Measurements from ENCODE around the gene ERFE. TPM values are rescaled to one million over a fixed set of nuclear protein-coding genes. Genes with fewer than 3 reads are reported as not detected.
"Not testable (repeated sequence)": the region's sequence is repeated elsewhere in the genome, so short reads cannot be mapped to it uniquely, and the experiment has no call there.

Gene ERFE, protein sequence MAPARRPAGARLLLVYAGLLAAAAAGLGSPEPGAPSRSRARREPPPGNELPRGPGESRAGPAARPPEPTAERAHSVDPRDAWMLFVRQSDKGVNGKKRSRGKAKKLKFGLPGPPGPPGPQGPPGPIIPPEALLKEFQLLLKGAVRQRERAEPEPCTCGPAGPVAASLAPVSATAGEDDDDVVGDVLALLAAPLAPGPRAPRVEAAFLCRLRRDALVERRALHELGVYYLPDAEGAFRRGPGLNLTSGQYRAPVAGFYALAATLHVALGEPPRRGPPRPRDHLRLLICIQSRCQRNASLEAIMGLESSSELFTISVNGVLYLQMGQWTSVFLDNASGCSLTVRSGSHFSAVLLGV
- under 1 TPM in 1 of 2 experiments, not detected in 1; 0.42 TPM for total RNA-seq

- DNase-seq (peak; percentile 79), ATAC-seq (ENCODE audit: low read depth) (peak; percentile 68)
- Mint-ChIP-seq H3K27ac (no peak within 1 kb of the TSS), H3K4me3 (peak within 1 kb of the TSS; percentile 72), H3K27me3 (peaks cover 26% of the 10 kb centered on the region), H3K36me3 (no peaks in the 10 kb centered on the region), H3K4me1 (peaks cover 7% of the 10 kb centered on the region), H3K9me3 (peaks cover 2% of the 10 kb centered on the region)
- POLR2A ChIA-PET: no interaction called here
Measured at GRCh38 chr2:238158509-238159070, at the start of gene ERFE. Gene ERFE (plus strand): TSS chr2:238158970. CDS start chr2:238159008, 38 bp downstream.

- ATAC-seq (ENCODE audit: low read depth): no peak
- Mint-ChIP-seq H3K27me3 (peaks cover 6% of the 10 kb centered on the region), H3K27ac (no peak overlapping the region), H3K4me1 (peaks cover 5% of the 10 kb centered on the region), H3K4me3 (no peak overlapping the region), H3K36me3 (peaks cover 1% of the 10 kb centered on the region), H3K9me3 (peaks cover 7% of the 10 kb centered on the region)
- DNase-seq: peak; percentile 13
- POLR2A ChIA-PET: no interaction called here
Measured at GRCh38 chr2:238113611-238114010, 45.2 kb upstream of the ERFE start.

- Mint-ChIP-seq H3K9me3 (peaks cover 7% of the 10 kb centered on the region), H3K36me3 (peaks cover 1% of the 10 kb centered on the region), H3K27ac (no peak overlapping the region), H3K4me3 (no peak overlapping the region), H3K27me3 (peaks cover 9% of the 10 kb centered on the region), H3K4me1 (no peaks in the 10 kb centered on the region)
- no peak for ATAC-seq (ENCODE audit: low read depth)
- DNase-seq: peak; percentile 16
- POLR2A ChIA-PET: no interaction called here
Measured at GRCh38 chr2:238114331-238114841, 44.4 kb upstream of the ERFE start.

GRCh38 chr2:238114851-238115660 is 43.7 kb upstream of the ERFE start:
- ATAC-seq (ENCODE audit: low read depth): no peak
- peak; percentile 10 for DNase-seq
- POLR2A ChIA-PET: no interaction called here
- H3K4me3 Mint-ChIP-seq: no peak overlapping the region
- H3K27ac Mint-ChIP-seq: no peak overlapping the region
- H3K27me3 Mint-ChIP-seq: peaks cover 9% of the 10 kb centered on the region
- peaks cover 7% of the 10 kb centered on the region for H3K9me3 Mint-ChIP-seq
- H3K36me3 Mint-ChIP-seq: peaks cover 1% of the 10 kb centered on the region
- no peaks in the 10 kb centered on the region for H3K4me1 Mint-ChIP-seq

DNA sequence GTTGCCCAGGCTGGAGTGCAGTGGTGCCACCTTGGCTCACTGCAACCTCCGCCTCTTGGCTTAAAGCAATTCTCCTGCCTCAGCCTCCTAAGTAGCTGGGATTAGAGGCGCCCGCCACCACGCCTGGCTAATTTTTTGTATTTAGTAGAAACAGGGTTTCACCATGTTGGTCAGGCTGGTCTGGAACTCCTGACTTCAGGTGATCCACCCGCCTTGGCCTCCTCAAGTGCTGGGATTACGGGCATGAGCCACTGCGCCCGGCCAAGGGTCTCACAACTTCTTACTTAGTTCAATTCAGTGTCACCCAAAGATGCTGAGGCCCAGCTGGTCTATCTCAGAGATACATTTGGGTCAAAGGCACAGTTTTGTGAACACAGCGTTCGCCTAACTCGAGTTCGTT is 43.1 kb upstream of the ERFE start:
- ATAC-seq (ENCODE audit: low read depth): not testable (repeated sequence)

GRCh38 chr2:238116298-238117198 is 42.2 kb upstream of the ERFE start:
- Mint-ChIP-seq H3K36me3 (peaks cover 1% of the 10 kb centered on the region), H3K4me3 (no peak overlapping the region), H3K9me3 (peaks cover 7% of the 10 kb centered on the region), H3K27me3 (peaks cover 9% of the 10 kb centered on the region), H3K27ac (no peak overlapping the region), H3K4me1 (no peaks in the 10 kb centered on the region)
- ATAC-seq (ENCODE audit: low read depth) (no peak), DNase-seq (no peak)
- POLR2A ChIA-PET: no interaction called here

More for the DNA sequence above, 43.1 kb upstream of the ERFE start:
- H3K36me3 Mint-ChIP-seq, DNase-seq, H3K27me3 Mint-ChIP-seq, H3K4me1 Mint-ChIP-seq, POLR2A ChIA-PET, H3K4me3 Mint-ChIP-seq, H3K27ac Mint-ChIP-seq, H3K9me3 Mint-ChIP-seq: not testable (repeated sequence)

DNA sequence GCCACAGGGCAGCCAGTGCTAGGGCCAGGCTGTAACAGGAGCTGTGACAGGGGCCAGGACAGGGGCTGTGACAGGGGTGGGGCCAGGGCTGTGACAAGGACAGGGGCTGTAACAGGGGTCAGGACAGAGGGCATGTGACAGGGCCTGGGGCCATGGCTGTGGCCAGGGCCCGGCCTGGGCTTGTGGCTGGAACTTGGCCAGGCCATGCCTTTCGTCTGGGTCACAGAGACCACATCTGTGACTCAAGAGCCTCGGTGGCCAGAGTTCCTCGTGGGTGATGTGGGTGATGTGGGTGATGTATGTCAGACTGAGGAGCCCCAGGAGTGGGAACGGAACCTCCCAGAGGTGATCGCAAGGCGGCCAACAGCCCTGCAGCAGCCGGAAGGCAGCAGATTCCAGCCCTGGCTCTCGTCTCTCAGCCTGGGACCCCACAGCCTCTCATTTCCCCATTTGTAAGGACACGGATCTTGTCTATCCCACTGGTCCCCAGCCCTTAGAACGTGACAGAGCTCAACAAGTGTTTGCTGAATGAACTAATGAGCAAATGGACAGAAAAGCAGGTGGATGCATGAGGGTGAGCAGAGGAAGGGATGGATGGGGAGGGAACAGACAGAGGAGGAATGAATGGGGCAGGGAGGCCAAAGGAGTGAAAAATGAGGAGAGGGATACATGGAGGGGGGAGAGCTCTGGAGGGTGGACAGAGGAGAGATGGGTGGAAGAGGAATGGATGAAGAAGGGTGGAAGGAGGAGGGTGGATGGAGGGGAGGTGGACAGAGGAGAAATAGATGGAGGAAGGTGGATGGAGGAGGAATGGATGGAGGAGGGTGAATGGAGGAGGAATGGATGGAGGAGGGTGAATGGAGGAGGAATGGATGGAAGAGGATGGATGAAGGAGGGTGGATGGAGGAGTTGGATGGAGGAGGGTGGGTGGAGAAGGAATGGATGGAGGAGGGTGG is 41.3 kb upstream of the ERFE start:
- no peak overlapping the region for H3K4me3 Mint-ChIP-seq
- peaks cover 1% of the 10 kb centered on the region for H3K36me3 Mint-ChIP-seq
- peaks cover 9% of the 10 kb centered on the region for H3K27me3 Mint-ChIP-seq
- ATAC-seq (ENCODE audit: low read depth) (no peak), DNase-seq (no peak)
- H3K4me1 Mint-ChIP-seq: no peaks in the 10 kb centered on the region
- POLR2A ChIA-PET: no interaction called here
- peaks cover 7% of the 10 kb centered on the region for H3K9me3 Mint-ChIP-seq
- no peak overlapping the region for H3K27ac Mint-ChIP-seq

DNA sequence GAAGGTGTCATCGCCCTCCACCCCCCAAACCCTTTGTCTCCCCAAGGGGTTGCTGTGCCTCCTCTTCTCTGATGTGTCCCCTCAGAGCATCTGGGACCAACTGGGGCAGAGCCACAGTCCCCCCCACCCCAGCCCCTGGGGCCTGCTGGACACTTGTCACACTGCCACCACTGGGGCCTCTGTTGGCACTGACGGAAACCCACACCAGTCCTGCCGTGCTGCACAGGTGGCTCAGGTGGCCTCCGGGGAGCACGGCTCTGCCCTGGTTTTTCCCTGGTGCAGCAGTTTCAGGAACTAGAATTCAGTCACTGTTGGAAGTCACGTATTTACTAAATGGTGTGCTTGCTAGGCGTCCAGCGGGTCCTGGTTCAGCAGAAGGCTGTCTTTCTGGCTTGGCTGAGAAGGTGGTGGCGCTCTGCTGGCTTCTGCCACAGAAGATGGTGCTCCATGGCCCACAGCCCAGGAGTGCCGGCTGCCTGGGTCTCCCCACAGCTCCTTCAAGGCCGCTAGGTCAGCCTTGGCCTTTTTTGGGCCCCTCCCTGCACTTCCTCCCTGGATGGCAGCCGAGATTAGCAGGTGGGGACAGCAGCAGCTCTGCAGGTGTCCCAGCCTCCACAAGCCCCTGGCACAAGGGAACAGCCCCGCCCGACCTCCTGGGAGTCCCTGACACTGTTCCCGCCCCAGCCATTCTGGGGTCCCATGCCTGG is 38.9 kb upstream of the ERFE start:
- Mint-ChIP-seq H3K4me1 (peaks cover 2% of the 10 kb centered on the region), H3K27ac (no peak overlapping the region), H3K4me3 (no peak overlapping the region), H3K36me3 (peaks cover 1% of the 10 kb centered on the region), H3K27me3 (peaks cover 9% of the 10 kb centered on the region), H3K9me3 (no peaks in the 10 kb centered on the region)
- ATAC-seq (ENCODE audit: low read depth): no peak
- no peak for DNase-seq
- POLR2A ChIA-PET: no interaction called here

- peaks cover 1% of the 10 kb centered on the region for H3K36me3 Mint-ChIP-seq
- POLR2A ChIA-PET: no interaction called here
- no peak for DNase-seq
- no peaks in the 10 kb centered on the region for H3K9me3 Mint-ChIP-seq
- H3K27me3 Mint-ChIP-seq: peaks cover 9% of the 10 kb centered on the region
- no peak for ATAC-seq (ENCODE audit: low read depth)
- no peak overlapping the region for H3K4me3 Mint-ChIP-seq
- peaks cover 2% of the 10 kb centered on the region for H3K4me1 Mint-ChIP-seq
- H3K27ac Mint-ChIP-seq: no peak overlapping the region
Measured at GRCh38 chr2:238120463-238121298, 38.1 kb upstream of the ERFE start.

DNA sequence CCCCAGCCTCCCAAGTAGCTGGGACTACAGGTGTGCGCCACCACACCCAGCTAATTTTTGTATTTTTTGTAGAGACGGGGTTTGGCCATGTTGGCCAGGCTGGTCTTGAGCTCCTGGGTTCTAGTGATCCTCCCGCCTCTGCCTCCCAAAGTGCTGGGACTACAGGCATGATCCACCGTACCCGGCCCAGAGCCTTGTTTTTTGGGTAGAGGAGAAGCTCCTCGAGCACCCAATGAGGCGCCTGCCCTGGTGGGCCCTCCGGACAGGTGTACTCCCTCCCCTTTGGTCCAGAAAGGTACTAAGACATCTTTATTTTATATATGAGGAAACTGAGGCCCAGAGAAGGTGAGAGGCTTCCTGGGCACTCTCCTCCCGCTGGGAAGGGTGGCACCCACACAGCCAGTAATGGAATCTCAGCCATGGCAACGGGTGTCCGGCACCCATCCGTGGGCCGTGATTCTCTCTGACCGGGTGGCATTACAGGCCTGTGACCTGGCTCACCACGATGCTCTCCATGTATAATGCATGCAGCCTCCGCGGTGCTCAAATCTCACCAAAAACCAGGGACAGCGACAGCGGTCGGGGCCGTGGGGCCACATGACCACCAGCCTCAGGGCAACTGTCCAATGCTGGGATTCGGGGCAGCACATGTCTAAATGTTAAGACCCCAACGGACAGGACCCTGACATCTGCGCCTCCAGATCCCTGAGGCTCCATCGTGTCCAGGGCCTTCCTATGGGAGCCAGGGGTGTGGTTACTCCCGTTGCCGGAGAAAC is 37.1 kb upstream of the ERFE start:
- Mint-ChIP-seq H3K4me1 (peaks cover 2% of the 10 kb centered on the region), H3K27ac (no peak overlapping the region)

More for the DNA sequence above, 37.1 kb upstream of the ERFE start:
- Mint-ChIP-seq H3K36me3 (peaks cover 1% of the 10 kb centered on the region), H3K27me3 (peaks cover 9% of the 10 kb centered on the region), H3K9me3 (no peaks in the 10 kb centered on the region), H3K4me3 (no peak overlapping the region)
- ATAC-seq (ENCODE audit: low read depth) (no peak), DNase-seq (no peak)
- POLR2A ChIA-PET: no interaction called here
